ENCODE measurements around the gene HADHB. TPM values are rescaled to one million over a fixed set of nuclear protein-coding genes. Genes with fewer than 3 reads are reported as not detected.
A peak's percentile ranks its signal among the peaks of the same experiment; 100 is the strongest.

The HADHB gene
- total RNA-seq, 1 experiment from 2014 or later: 41.3 TPM

DNA sequence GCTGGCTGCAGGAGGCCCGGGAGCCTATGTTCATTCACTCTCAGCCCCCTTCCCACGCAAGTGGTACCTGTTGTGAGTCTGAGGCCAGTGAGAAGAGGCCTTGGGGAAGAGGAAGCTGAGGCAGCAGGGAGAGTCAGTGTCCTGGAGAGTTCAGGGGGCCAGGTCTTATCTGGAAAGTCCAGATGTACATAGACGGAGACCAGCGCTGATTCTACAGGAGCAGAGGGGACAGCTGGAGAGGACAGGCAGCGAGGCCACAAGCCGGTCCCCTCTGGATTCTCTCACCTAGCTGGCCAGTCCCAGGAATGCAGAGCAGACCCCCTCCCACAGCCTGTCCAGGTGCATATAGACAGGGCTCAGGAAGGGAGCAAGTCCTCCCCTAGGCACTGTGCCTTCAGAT lies 72.1 kb downstream of the HADHB start:
- Histone ChIP-seq H2BK12ac (ENCODE audit: insufficient read length, low read depth, low read length) (no peak overlapping the region), H3K18ac (ENCODE audit: insufficient read length, low read depth, low read length) (no peak overlapping the region), H3K4me1 (ENCODE audit: insufficient read depth, low read length) (peaks cover 7% of the 10 kb centered on the region; the same call in 1 of the 2 replicates), H3K4ac (ENCODE audit: low read depth, low read length) (no peak overlapping the region), H4K5ac (ENCODE audit: insufficient read length, low read depth, low read length) (no peak overlapping the region), H2AK5ac (ENCODE audit: insufficient read length, low read length) (no peak overlapping the region), H2BK120ac (ENCODE audit: low read depth, low read length, poor library complexity, severe bottlenecking) (no peak overlapping the region), H2BK5ac (ENCODE audit: insufficient read length, low read length) (no peak overlapping the region), H4K20me1 (ENCODE audit: control insufficient read depth, insufficient read depth, insufficient read length) (no peaks in the 10 kb centered on the region), H2AFZ (ENCODE audit: low read length) (no peak overlapping the region), H3K23ac (ENCODE audit: insufficient read length, low read depth, low read length) (no peak overlapping the region), H3K23me2 (ENCODE audit: insufficient read length, low read depth, low read length, poor library complexity, severe bottlenecking) (no peaks in the 10 kb centered on the region), H3K9me3 (ENCODE audit: control insufficient read depth, low read depth, low read length) (no peaks in the 10 kb centered on the region), H3K27ac (ENCODE audit: insufficient read length, low read depth, low read length) (no peak overlapping the region), H4K8ac (replicated peaks; ENCODE audit: insufficient read length, low read depth, low read length) (no peak overlapping the region), H3K79me1 (ENCODE audit: insufficient read depth, low read depth, low read length, poor library complexity, severe bottlenecking) (no peaks in the 10 kb centered on the region), H2BK15ac (ENCODE audit: low read depth, low read length) (no peak overlapping the region), H3K27me3 (ENCODE audit: insufficient read depth, low read length) (no peaks in the 10 kb centered on the region), H2BK20ac (ENCODE audit: low read depth, low read length, poor library complexity, severe bottlenecking) (no peak overlapping the region), H3K79me2 (ENCODE audit: insufficient read depth, low read length) (no peaks in the 10 kb centered on the region), H3K9ac (ENCODE audit: extremely low read depth, insufficient read length, low read length) (no peak overlapping the region), H3K14ac (ENCODE audit: insufficient read depth, low read length) (no peak overlapping the region), H3K4me2 (ENCODE audit: insufficient read depth, insufficient read length, low read length) (no peak overlapping the region), H4K91ac (ENCODE audit: insufficient read length, low read depth, low read length) (no peak overlapping the region), H3T11ph (ENCODE audit: low read length) (no peak overlapping the region), H3K56ac (ENCODE audit: insufficient read length, low read depth, low read length) (no peak overlapping the region)
- Mint-ChIP-seq H3K27ac (peak overlapping the region in 1 of 3 experiments; percentile 90; a peak in 3 of 7 replicates), H3K4me3 (no peak overlapping the region), H3K9me3 (no peaks in the 10 kb centered on the region), H3K27me3 (ENCODE audit: low read depth) (no peaks in the 10 kb centered on the region), H3K4me1 (peaks cover 30 to 40% of the 10 kb centered on the region in 2 experiments), H3K36me3 (ENCODE audit: insufficient read depth in 1 of 3, low read depth in 3 of 3) (no peaks in the 10 kb centered on the region; a peak in 2 of 7 replicates)
- DNase-seq: no peak
- no CpG with 5 or more reads among the region's 6 CpGs for WGBS (ENCODE audit: extremely low coverage, insufficient read length, low lambda C conversion rate)
- TF ChIP-seq, protein P1, sequence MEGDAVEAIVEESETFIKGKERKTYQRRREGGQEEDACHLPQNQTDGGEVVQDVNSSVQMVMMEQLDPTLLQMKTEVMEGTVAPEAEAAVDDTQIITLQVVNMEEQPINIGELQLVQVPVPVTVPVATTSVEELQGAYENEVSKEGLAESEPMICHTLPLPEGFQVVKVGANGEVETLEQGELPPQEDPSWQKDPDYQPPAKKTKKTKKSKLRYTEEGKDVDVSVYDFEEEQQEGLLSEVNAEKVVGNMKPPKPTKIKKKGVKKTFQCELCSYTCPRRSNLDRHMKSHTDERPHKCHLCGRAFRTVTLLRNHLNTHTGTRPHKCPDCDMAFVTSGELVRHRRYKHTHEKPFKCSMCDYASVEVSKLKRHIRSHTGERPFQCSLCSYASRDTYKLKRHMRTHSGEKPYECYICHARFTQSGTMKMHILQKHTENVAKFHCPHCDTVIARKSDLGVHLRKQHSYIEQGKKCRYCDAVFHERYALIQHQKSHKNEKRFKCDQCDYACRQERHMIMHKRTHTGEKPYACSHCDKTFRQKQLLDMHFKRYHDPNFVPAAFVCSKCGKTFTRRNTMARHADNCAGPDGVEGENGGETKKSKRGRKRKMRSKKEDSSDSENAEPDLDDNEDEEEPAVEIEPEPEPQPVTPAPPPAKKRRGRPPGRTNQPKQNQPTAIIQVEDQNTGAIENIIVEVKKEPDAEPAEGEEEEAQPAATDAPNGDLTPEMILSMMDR (conservative IDR thresholded peaks at IDR 0.05): no peak

Data from H9 (cell line).